H1 (cell line): ENCODE results near the gene PPM1L. TPM values are rescaled to one million over a fixed set of nuclear protein-coding genes. Genes with fewer than 3 reads are reported as not detected.

Source experiments
- CTCF ChIA-PET: fragments of 300-600 bp; sonication (Branson Sonifier 250); formaldehyde crosslinking; loops from one replicate; lab custom pipeline; 2021; ENCODE audit not compliant: partially characterized antibody; lab: Charles Lee
- POLR2A ChIA-PET: fragments of 300-600 bp; sonication (Branson Sonifier 250); formaldehyde crosslinking; loops from one replicate; lab custom pipeline; 2021; ENCODE audit warnings: inconsistent platforms; ENCODE audit not compliant: partially characterized antibody; lab: Charles Lee
- DNase-seq, 2 experiments: peaks; one replicate each; pipeline versions ENCODE4 v3.0.0 to v3.0.0-alpha.2; 2010 to 2022; ENCODE audit warnings: low spot score in 2 of 2, low read depth in 1 of 2, mixed read lengths in 1 of 2
- FAIRE-seq: peaks from 2 replicates; lab custom pipeline; 2011; peaks lifted over from hg19 to GRCh38; lab: Jason Lieb, UNC
- H2AFZ ChIP-seq: 2 replicates; pipeline ENCODE4 v1.8.1; 2012; ENCODE audit warnings: low read length, inconsistent platforms
- H2AK5ac ChIP-seq: 2 replicates; pipeline ENCODE4 v1.6.1; 2013; ENCODE audit warnings: low read depth, low read length
- H2BK120ac ChIP-seq: replicated peaks from 2 replicates; pipeline ENCODE3; 2013; ENCODE audit warnings: low read depth, low read length, inconsistent platforms
- H2BK12ac ChIP-seq: 2 replicates; pipeline ENCODE4 v1.6.1; 2013; ENCODE audit warnings: low read depth, low read length
- H2BK15ac ChIP-seq: 2 replicates; pipeline ENCODE4 v1.6.1; 2013; ENCODE audit warnings: low read length
- H2BK20ac ChIP-seq: 2 replicates; pipeline ENCODE4 v1.6.1; 2013; ENCODE audit warnings: low read length
- H2BK5ac ChIP-seq: 2 replicates; pipeline ENCODE4 v1.6.1; 2013; ENCODE audit warnings: low read depth, low read length
- H3K14ac ChIP-seq: 2 replicates; pipeline ENCODE4 v1.6.1; 2013; ENCODE audit warnings: inconsistent platforms; ENCODE audit not compliant: insufficient read length
- H3K18ac ChIP-seq: 2 replicates; pipeline ENCODE4 v1.6.1; 2013; ENCODE audit warnings: low read length; ENCODE audit errors: extremely low read depth
- H3K23ac ChIP-seq: 2 replicates; pipeline ENCODE4 v1.6.1; 2013; ENCODE audit warnings: inconsistent platforms; ENCODE audit not compliant: insufficient read length
- H3K23me2 ChIP-seq: 2 replicates; pipeline ENCODE4 v1.6.1; 2013; ENCODE audit warnings: low read depth, low read length
- H3K27ac ChIP-seq: 2 replicates; pipeline ENCODE4 v1.6.1; 2011; ENCODE audit warnings: low read depth, low read length, inconsistent platforms
- H3K27me3 ChIP-seq, 4 experiments: replicated peaks in 1 of 4; 1 replicate in 1 of 4; 2 replicates in 3 of 4; pipeline versions ENCODE4 v1.6.1 to v1.8.1; 2011 to 2013; ENCODE audit warnings: low read length in 3 of 4, mild to moderate bottlenecking in 3 of 4, inconsistent platforms in 2 of 4, mixed read lengths in 2 of 4, moderate library complexity in 1 of 4; ENCODE audit not compliant: control insufficient read depth in 3 of 4, insufficient read depth in 3 of 4; ENCODE audit errors: extremely low read depth in 1 of 4
- H3K36me3 ChIP-seq, 4 experiments: 2 replicates each; pipeline versions ENCODE4 v1.6.1 to v1.8.1; 2011 to 2013; ENCODE audit warnings: mild to moderate bottlenecking in 4 of 4, low read length in 3 of 4, moderate library complexity in 2 of 4, control low read depth in 1 of 4, inconsistent platforms in 1 of 4; ENCODE audit not compliant: insufficient read depth in 4 of 4, control insufficient read depth in 2 of 4
- H3K4ac ChIP-seq: replicated peaks from 2 replicates; pipeline ENCODE3; 2013; ENCODE audit warnings: low read length, low read depth, mixed read lengths, inconsistent platforms; ENCODE audit not compliant: insufficient read length
- H3K4me1 ChIP-seq, 4 experiments: replicated peaks in 1 of 4; 1 replicate in 1 of 4; 2 replicates in 3 of 4; pipeline versions ENCODE4 v1.6.1 to v1.8.1; 2011 to 2013; ENCODE audit warnings: low read length in 3 of 4, inconsistent platforms in 2 of 4, mixed read lengths in 1 of 4; ENCODE audit not compliant: insufficient read depth in 4 of 4, control insufficient read depth in 3 of 4
- H3K4me2 ChIP-seq, 2 experiments: 2 replicates each; pipeline versions ENCODE4 v1.6.1 to v1.8.1; 2011 to 2013; ENCODE audit warnings: low read depth in 2 of 2, low read length in 2 of 2, control low read depth in 1 of 2, inconsistent platforms in 1 of 2, mild to moderate bottlenecking in 1 of 2; ENCODE audit not compliant: insufficient read depth in 1 of 2
- H3K4me3 ChIP-seq, 4 experiments: fragments of 200-600, 300-600 bp in 1 of 4; sonication (generic), shearing (Covaris generic), sonication (Bioruptor Twin) in 1 of 4; 2 replicates each; pipeline versions ENCODE4 v1.5.1 to v1.8.1; 2011 to 2016; ENCODE audit warnings: low read length in 4 of 4, low read depth in 3 of 4, control low read depth in 2 of 4, inconsistent platforms in 2 of 4, mild to moderate bottlenecking in 2 of 4, mixed read lengths in 1 of 4, moderate library complexity in 1 of 4; ENCODE audit not compliant: insufficient read depth in 2 of 4; ENCODE audit errors: extremely low read depth in 1 of 4
- H3K56ac ChIP-seq: replicated peaks from 2 replicates; pipeline ENCODE3; 2013; ENCODE audit warnings: low read depth, mild to moderate bottlenecking, mixed read lengths, low read length, inconsistent platforms; ENCODE audit not compliant: insufficient read length
- H3K79me1 ChIP-seq: 2 replicates; pipeline ENCODE4 v1.6.1; 2013; ENCODE audit warnings: low read depth, low read length, control low read depth
- H3K79me2 ChIP-seq, 2 experiments: 2 replicates each; pipeline versions ENCODE4 v1.6.1 to v1.8.1; 2012 to 2013; ENCODE audit warnings: low read length in 2 of 2, mild to moderate bottlenecking in 2 of 2, inconsistent platforms in 1 of 2; ENCODE audit not compliant: insufficient read depth in 2 of 2, control insufficient read depth in 1 of 2
- H3K9ac ChIP-seq, 4 experiments: replicated peaks in 1 of 4; 1 replicate in 1 of 4; 2 replicates in 3 of 4; pipeline versions ENCODE4 v1.6.1 to v1.8.1; 2011 to 2013; ENCODE audit warnings: low read depth in 3 of 4, low read length in 3 of 4, control low read depth in 2 of 4, mild to moderate bottlenecking in 2 of 4, moderate library complexity in 2 of 4, inconsistent platforms in 1 of 4; ENCODE audit errors: extremely low read depth in 1 of 4
- H3K9me3 ChIP-seq, 2 experiments: 2 replicates each; pipeline versions ENCODE4 v1.6.1 to v1.8.1; 2012 to 2013; ENCODE audit warnings: mild to moderate bottlenecking in 2 of 2, moderate library complexity in 2 of 2, control low read depth in 1 of 2, inconsistent platforms in 1 of 2, low read depth in 1 of 2, low read length in 1 of 2, mixed read lengths in 1 of 2; ENCODE audit not compliant: insufficient read depth in 2 of 2
- H4K20me1 ChIP-seq, 2 experiments: replicated peaks in 1 of 2; 2 replicates each; pipeline versions ENCODE3 to v1.8.1; 2011 to 2013; ENCODE audit warnings: inconsistent platforms in 2 of 2, low read length in 2 of 2, mild to moderate bottlenecking in 1 of 2; ENCODE audit not compliant: insufficient read depth in 2 of 2, control insufficient read depth in 1 of 2
- H4K5ac ChIP-seq: 2 replicates; pipeline ENCODE4 v1.6.1; 2013; ENCODE audit warnings: low read length, low read depth, mixed read lengths, inconsistent platforms; ENCODE audit not compliant: insufficient read length
- H4K8ac ChIP-seq: 2 replicates; pipeline ENCODE4 v1.8.0; 2013; ENCODE audit warnings: mild to moderate bottlenecking, moderate library complexity, low read length, inconsistent platforms; ENCODE audit not compliant: insufficient read depth; ENCODE audit errors: extremely low read depth
- H4K91ac ChIP-seq: replicated peaks from 2 replicates; pipeline ENCODE3; 2013; ENCODE audit warnings: low read length, mixed read lengths, inconsistent platforms; ENCODE audit not compliant: insufficient read length
- ATF2 ChIP-seq: IDR thresholded peaks from 2 replicates; pipeline ENCODE4 v1.6.1; 2012; ENCODE audit warnings: low read length, inconsistent platforms
- CBX8 ChIP-seq: fragments of 300-800, 300-1000 bp; sonication (generic); IDR thresholded peaks from 2 replicates; pipeline ENCODE4 v1.7.1; 2016; ENCODE audit warnings: low read depth, low read length, borderline replicate concordance
- CREB1 ChIP-seq: IDR thresholded peaks from 2 replicates; pipeline ENCODE4 v1.6.1; 2012; ENCODE audit warnings: inconsistent platforms
- WGBS, 2 experiments: shearing (Covaris generic) in 1 of 2; methylation state at CpG; one replicate each; pipeline versions ENCODE4 v1.1.6 to v1.1.7; 2013 to 2015; ENCODE audit warnings: low lambda C conversion rate in 2 of 2, mixed read lengths in 2 of 2, inconsistent platforms in 1 of 2, low coverage in 1 of 2, missing lambda C conversion rate in 1 of 2; ENCODE audit not compliant: insufficient replicate concordance in 2 of 2, insufficient coverage in 1 of 2, insufficient read length in 1 of 2; ENCODE audit errors: extremely low coverage in 1 of 2, missing lambda C conversion rate in 1 of 2; 5-methylcytosine and 5-hydroxymethylcytosine counted together
- polyA plus RNA-seq, 7 experiments: library from polyadenylated mRNA; depleted of rRNA in 3 of 7; stranded (reverse) in 5 of 7; unstranded in 2 of 7; fragments of >200 nt in 5 of 7; fragments of 200-250 nt in 2 of 7; gene quantifications; 1 replicate in 5 of 7; 2 replicates in 1 of 7; 4 replicates in 1 of 7; pipeline versions ENCODE4 v1.2.1 to v1.2.3, GENCODE V29; 2011 to 2013; ENCODE audit warnings: missing spikeins in 2 of 7, mixed read lengths in 2 of 7
- total RNA-seq: library from RNA; stranded (reverse); fragmentation: NEBNext Ultra II Directional; extraction: Animal tissue kit (Norgen Biotek cat#: 25700); gene quantifications from 2 replicates; pipeline ENCODE4 v1.2.1, GENCODE V29; 2021

The PPM1L gene
- total and polyA plus RNA-seq, 2 of the 8 experiments (the other 6 are each of a cell fraction or from before 2014, with no cell fraction given) = 2.8 to 18.1 TPM

- H3K4me1 ChIP-seq = no peaks in the 10 kb centered on the region
- no peak overlapping the region for H3K23ac ChIP-seq
- H3K23me2 ChIP-seq = no peaks in the 10 kb centered on the region
- CTCF ChIA-PET = interaction anchor here (0.8 to 2.0 kb wide), 9 partner anchors 8 to 236 kb away, joined by 3 to 9 read pairs (median 3); no protein-coding TSS in a partner anchor
- no peak overlapping the region for H3K56ac ChIP-seq
- no peaks in the 10 kb centered on the region for H3K79me1 ChIP-seq
- no peak overlapping the region for H2BK20ac ChIP-seq
- no peak overlapping the region for H2BK5ac ChIP-seq
- H3K79me2 ChIP-seq = no peaks in the 10 kb centered on the region
- peaks cover 2 to 3% of the 10 kb centered on the region in 2 experiments; a peak in 2 of 4 replicates for H3K9me3 ChIP-seq
- no peak overlapping the region for H3K18ac ChIP-seq
- H3K4me2 ChIP-seq = no peak overlapping the region
- POLR2A ChIA-PET = no interaction called here
- H2AFZ ChIP-seq = no peak overlapping the region
- FAIRE-seq = no peak
- H4K20me1 ChIP-seq = no peaks in the 10 kb centered on the region
- 95% methylated on average over 1 of the region's 3 CpGs; no CpG with 5 or more reads in 1 of the 2 experiments for WGBS, 2 experiments
- no peak overlapping the region for H2BK15ac ChIP-seq
- no peak overlapping the region for H2BK12ac ChIP-seq
- no peak overlapping the region for H3K4me3 ChIP-seq
- H4K8ac ChIP-seq = no peak overlapping the region
- H2AK5ac ChIP-seq = no peak overlapping the region
- H3K9ac ChIP-seq = no peak overlapping the region
- H3K14ac ChIP-seq = no peak overlapping the region
- TF ChIP-seq CBX8 (no peak), ATF2 (no peak), CREB1 (no peak)
- TF ChIP-seq, all 59 proteins: peak for 0
- DNase-seq = no peak
- Histone ChIP-seq H3K36me3 (no peaks in the 10 kb centered on the region), H4K91ac (no peak overlapping the region), H3K27me3 (no peaks in the 10 kb centered on the region), H2BK120ac (no peak overlapping the region), H3K4ac (no peak overlapping the region), H4K5ac (no peak overlapping the region), H3K27ac (no peak overlapping the region)
These were observed 153.9 kb downstream of the PPM1L start for GRCh38 chr3:160909917-160910316.
